Adrenal gland (tissue), 5 donors: ENCODE measurements around the gene SEMA6C.

Experiments used
- CTCF ChIP-seq, 6 experiments: fragments of 450-650 bp in 4 of 6; fragments of 200-600 bp in 2 of 6; sonication (generic) in 1 of 6; IDR thresholded peaks; 1 replicate in 5 of 6; 2 replicates in 1 of 6; pipeline versions ENCODE4 v1.5.1 to v1.8.0; 2016 to 2021; ENCODE audit warnings: antibody characterized with exemption in 6 of 6, mild to moderate bottlenecking in 2 of 6, moderate library complexity in 1 of 6
- POLR2A ChIP-seq, 2 donors: fragments of 450-650 bp; IDR thresholded peaks; one replicate each; pipeline ENCODE4 v1.6.1; 2017; ENCODE audit warnings: antibody characterized with exemption in 2 of 2, mild to moderate bottlenecking in 2 of 2, moderate library complexity in 1 of 2
- donor health status: DM: no; HTN: no; CAD: no.

- no peak for TF ChIP-seq CTCF (IDR thresholded peaks at IDR 0.05)
- TF ChIP-seq POLR2A (IDR thresholded peaks at IDR 0.05): no peak
Measured at GRCh38 chr1:151158751-151159251, 12.4 kb upstream of the SEMA6C start.
